ENCODE measurements around the gene RICTOR.

DNA sequence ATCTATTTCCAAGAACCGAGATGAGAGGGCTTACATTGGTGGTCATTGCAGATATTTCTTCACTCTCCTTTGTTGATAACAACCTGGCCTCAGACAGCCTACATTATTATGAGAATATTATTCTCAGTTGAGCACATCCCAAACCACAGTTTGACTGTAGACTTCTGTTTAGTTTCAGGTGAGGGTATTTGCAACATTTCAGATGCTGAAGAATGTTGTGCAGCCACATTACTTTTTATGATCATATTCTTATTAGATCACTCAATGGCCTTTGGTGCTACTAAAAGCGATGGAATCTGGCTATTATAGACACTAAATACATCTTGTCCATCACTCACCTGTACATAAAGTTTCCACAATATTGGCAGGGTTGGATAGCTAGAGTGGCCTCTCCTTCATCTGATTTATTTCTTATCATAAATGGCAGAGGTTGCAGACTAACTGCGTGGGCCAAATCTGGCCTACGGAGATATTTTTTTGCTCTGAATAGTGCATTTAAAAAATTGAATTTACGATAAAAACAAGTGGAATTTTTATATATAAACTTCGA is 26.2 kb upstream of the RICTOR start:
- TF ChIP-seq GATA2 (IDR thresholded peaks at IDR 0.05; ENCODE audit: low read depth, low read length) (no peak), GATA3 (IDR thresholded peaks at IDR 0.05; ENCODE audit: low read depth, low read length) (no peak)
